Activated CD4-positive, alpha-beta T cell treated with anti-CD3 and anti-CD28 coated beads for 48 hours (primary cell): ENCODE data around the gene RCAN3.
A peak's percentile ranks its signal among the peaks of the same experiment; 100 is the strongest.
"Not testable (repeated sequence)": the region's sequence is repeated elsewhere in the genome, so short reads cannot be mapped to it uniquely, and the experiment has no call there.

Experiments used
- DNase-seq: peaks from one replicate; pipeline ENCODE4 v3.0.0-alpha.2; 2020

The RCAN3 gene

GRCh38 chr1:24486331-24487065 lies 16.1 kb upstream of the RCAN3 start:
- no peak for DNase-seq

- no peak for DNase-seq
These were observed 15.2 kb upstream of the RCAN3 start for GRCh38 chr1:24487455-24487854.

DNA sequence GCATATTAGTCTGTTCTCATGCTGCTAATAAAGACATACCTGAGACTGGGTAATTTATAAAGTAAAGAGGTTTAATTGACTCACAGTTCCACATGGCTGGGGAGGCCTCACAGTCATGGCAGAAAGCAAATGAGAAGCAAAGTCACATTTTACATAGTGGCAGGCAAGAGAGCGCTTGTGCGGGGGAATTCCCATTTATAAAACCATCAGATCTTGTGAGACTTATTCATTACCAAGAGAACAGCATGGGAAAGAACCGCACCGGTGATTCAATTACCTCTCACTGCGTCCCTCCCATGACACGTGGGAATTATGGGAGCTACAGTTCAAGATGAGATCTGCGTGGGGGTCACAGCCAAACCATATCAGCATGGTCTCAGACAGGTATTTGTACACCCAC lies 14.5 kb upstream of the RCAN3 start:
- peak; percentile 80 for DNase-seq

GRCh38 chr1:24489674-24490073 lies 13.0 kb upstream of the RCAN3 start:
- no peak for DNase-seq

- DNase-seq, result peak; percentile 46
These were observed 12.4 kb upstream of the RCAN3 start for GRCh38 chr1:24490101-24490781.

- DNase-seq, result no peak
These were observed 10.9 kb upstream of the RCAN3 start for GRCh38 chr1:24491577-24492360.

- not testable (repeated sequence) for DNase-seq
These were observed 9.7 kb upstream of the RCAN3 start for GRCh38 chr1:24492935-24493334.

DNA sequence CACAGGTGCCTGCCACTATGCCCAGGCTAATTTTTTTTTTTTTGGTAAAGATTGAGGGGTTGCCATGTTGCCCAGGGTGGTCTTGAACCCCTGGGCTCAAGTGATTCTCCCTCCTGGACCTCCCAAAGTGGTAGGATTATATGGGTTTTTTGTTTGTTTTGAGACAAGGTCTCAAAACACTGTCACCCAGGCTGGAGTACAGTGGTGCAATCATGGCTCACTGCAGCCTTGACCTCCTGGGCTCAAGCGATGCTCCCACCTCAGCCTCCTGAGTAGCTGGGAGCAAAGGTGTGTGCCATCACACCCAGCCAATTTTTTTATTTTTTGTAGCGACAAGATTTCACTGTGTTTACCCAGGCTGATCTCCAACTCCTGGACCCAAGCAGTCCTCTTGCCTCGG lies 8.9 kb upstream of the RCAN3 start:
- DNase-seq, result no peak

- no peak for DNase-seq
These were observed 4.0 kb upstream of the RCAN3 start for GRCh38 chr1:24498589-24498988.

GRCh38 chr1:24500448-24501048 lies 2.1 kb upstream of the RCAN3 start:
- DNase-seq, result no peak

- peak; percentile 52 for DNase-seq
These were observed 1.1 kb upstream of the RCAN3 start for GRCh38 chr1:24501371-24502064.

DNA sequence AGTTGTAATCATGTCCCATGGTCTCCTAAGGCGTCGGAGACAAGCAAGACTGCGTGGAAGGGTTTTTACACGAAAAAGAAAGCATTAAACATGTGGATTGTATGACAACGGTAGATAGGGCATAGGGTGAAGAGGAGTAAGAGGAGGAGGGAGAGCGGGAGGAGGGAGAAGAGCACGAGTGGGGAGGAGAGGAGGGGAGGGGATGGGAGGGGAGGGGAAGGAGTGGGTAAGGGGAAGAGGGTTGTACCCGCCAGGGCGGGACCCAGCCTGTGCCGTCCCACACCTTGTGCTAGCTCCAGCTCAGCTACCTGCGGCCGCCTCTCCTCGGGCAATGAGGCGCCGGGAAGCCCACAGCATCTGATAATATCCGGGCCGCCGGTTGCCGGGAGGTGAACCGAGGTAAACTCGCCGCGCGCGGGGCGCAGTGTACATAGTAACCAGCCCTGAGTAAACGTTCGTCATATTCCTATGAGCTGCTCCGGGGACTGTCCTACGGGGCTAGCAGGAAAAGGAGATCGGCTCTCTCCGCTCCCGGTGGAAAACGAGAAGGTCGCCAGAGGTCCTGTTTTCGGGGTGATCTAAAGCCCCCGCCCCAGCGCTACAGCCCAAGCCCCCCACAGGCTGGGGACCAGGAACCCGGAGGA lies 449 bp upstream of the RCAN3 start:
- DNase-seq, result peak; percentile 85

- DNase-seq, result no peak
These were observed 569 bp downstream of the RCAN3 start for GRCh38 chr1:24503059-24503751.

DNA sequence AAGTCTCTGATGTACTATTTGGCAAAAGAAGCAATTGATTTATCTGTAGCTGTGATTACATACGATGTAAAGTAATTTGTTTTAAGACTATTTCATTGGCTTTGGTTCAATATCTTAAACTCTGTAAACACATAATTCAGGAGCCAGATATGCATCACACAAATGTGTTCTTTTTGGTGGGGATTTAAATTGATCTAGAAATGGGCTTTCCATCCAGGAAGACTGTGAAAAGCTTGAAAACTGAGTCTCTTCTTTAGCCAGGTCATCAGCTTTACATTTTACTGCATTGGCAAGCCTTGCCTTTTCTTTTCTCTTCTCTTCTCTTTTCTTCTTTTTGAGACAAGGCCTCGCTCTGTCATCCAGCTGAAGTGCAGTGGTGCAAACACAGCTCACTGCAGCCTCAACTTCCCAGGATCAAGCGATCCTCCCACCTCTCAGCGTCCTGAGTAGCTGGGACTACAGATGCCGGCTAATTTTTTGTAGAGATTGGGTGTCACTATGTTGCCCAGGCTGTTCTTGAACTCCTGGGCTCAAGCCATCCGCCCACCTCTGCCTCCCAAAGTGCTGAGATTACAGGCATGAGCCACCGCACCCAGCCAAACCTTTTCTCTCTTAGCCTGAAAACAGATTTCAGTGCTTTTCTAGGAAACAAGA lies 1.4 kb downstream of the RCAN3 start:
- DNase-seq, result peak; percentile 59

DNA sequence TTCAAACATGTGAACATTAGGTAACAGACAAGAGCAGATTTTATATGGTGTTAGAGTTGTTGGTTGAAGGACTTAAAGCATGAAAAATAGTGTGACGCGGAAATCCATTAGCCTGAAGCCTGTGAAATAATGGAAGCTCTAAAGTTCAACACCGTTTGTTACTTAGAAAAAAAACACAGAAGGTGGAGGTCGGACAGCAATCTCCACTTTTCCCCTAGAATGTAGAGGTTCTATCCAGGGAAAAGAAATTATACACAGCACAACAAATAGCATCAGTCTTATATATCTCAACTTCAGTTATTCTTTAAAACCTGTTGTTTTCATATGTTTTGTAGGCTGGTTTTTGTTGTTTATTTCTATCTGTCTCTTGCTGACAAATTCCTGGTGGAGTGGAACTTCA lies 1.9 kb downstream of the RCAN3 start:
- DNase-seq, result no peak

GRCh38 chr1:24505816-24506215 lies 3.2 kb downstream of the RCAN3 start:
- no peak for DNase-seq

DNA sequence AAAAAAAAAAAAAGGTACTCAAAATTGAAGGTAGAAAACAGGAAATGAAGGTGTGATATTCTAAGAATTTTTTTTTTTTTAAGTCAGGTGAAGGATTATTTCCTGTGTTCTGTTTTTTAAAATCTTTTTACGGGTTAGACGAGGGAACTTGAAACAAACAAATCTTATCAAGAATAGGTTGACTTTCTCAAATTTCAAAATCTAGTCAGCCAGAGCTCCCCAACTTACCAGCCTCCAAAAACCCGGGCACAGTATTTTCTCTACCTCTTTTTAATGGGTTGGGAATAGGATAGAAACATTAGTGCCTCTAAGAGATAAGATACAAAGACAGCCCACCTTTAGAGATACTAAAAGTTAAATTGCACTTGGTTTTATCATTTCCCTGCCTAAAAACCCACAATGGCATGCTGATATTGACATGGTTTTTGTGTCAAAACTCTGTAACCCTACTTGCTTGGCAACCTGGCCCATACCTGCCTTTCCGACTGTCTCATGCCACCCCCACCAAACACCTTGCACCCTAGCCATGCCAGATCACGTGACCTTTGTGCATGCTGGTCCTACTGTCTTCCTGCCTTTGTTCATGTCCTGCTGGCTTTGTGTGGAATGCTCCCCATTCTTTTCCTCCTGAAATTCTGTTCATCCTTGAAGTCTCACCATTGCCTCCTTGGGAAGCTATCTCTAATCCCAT lies 4.2 kb downstream of the RCAN3 start:
- DNase-seq, result no peak

DNA sequence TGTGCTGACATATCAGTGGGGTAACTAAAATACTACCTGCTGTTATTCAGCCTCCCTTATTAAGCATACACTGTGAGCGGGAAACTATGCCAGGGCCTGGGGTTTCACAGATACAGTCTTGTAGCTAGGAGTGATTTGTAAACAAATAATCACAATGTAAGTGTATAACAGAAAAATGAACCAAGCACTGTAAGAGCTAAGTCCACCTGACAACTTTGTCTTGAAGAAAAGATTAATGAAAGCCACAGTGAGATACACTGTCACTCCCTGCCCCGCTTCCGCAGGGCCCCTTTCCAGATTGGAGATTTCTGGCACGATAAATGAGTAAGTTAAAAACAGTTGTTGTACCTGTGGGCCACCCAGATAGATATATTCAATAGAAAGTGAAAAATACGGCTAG lies 4.8 kb downstream of the RCAN3 start:
- DNase-seq, result no peak

DNA sequence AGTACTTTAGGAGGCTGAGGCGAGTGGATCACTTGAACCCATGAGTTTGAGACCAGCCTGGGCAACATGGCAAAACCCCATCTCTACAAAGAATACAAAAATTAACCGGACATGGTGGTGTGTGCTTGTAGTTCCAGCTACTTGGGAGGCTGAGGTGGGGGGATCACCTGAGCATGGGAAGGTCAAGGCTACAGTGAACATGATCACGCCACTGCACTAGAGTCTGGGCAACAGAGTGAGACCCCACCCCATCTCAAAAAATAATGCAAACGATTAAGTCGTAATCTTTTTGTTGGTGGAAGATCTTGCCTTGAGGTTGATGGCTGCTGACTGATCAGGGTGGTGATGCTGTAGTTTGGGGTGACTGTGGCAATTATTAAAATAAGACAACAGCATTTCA lies 6.3 kb downstream of the RCAN3 start:
- DNase-seq, result no peak

GRCh38 chr1:24513706-24514105 lies 11.1 kb downstream of the RCAN3 start:
- DNase-seq, result no peak
